Measurements from ENCODE around the gene MYL7. TPM values are rescaled to one million over a fixed set of nuclear protein-coding genes. Genes with fewer than 3 reads are reported as not detected.

Gene MYL7
- total and polyA plus RNA-seq, 2 donors (not counting 3 experiments of a cell fraction or from before 2014, with no cell fraction given) = not detected

DNA sequence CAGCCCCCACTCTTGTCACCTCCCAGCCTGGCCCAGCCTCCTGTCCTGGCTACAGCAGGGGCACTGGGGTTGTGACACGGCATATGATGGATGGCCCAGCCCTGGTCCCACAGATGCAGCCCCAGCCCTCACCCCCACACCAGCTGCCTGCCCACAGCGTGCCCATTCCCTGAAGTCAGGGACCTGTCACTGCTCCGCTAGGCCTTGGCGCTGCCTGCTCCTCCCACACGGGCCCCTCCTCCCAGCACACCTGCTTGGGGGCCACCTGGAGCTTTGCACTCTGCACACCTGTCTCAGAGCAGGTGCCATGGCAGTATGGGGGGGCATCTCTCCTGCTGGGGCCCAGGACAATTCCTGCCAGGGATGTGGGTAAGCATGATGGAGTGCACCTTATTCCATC, 44.6 kb upstream of the MYL7 start:
- no peaks in the 10 kb centered on the region for H3K36me3 ChIP-seq (ENCODE audit: control insufficient read depth in 2 of 2, extremely low read depth in 1 of 2, insufficient read depth in 2 of 2, low read length in 2 of 2)
- FAIRE-seq (no peak), DNase-seq (ENCODE audit: low read depth, low spot score) (no peak)
- H3K4me3 ChIP-seq (replicated peaks in 1 of 3; ENCODE audit: insufficient read depth in 1 of 3, low read depth in 1 of 3, low read length in 3 of 3) = no peak overlapping the region
- H3K79me2 ChIP-seq (ENCODE audit: control insufficient read depth, insufficient read depth, low read length) = no peaks in the 10 kb centered on the region
- dilution Hi-C loops (cut with MboI; ENCODE audit: extremely low pct_ligation_motif_present, low sequenced_read_pairs) = no loop called here
- BruUV-seq (replicated peaks) = no TSS peak
- H3K9me3 ChIP-seq (replicated peaks; ENCODE audit: control insufficient read depth, insufficient read depth, low read length) = no peaks in the 10 kb centered on the region
- CTCF ChIA-PET = interaction anchor here (0.9 kb wide), 1 partner anchor 11 kb away, joined by 3 read pairs; no protein-coding TSS in a partner anchor
- H3K4me2 ChIP-seq (ENCODE audit: insufficient read depth, low read length) = no peak overlapping the region
- H3K27me3 ChIP-seq (ENCODE audit: control insufficient read depth in 2 of 2, insufficient read depth in 2 of 2, low read length in 2 of 2) = peaks cover 5 to 14% of the 10 kb centered on the region in 2 experiments
- no peak overlapping the region for H3K9ac ChIP-seq (replicated peaks; ENCODE audit: extremely low read depth, insufficient read depth, low read length)
- TF ChIP-seq GATA2 (IDR thresholded peaks at IDR 0.05; ENCODE audit: insufficient read depth, insufficient read length, low read depth, low read length) (no peak), POLR2AphosphoS5 (IDR thresholded peaks at IDR 0.05; ENCODE audit: insufficient read depth, low read depth, low read length) (no peak), FOS (IDR thresholded peaks at IDR 0.05; ENCODE audit: borderline replicate concordance, insufficient read depth, low read length) (no peak), POLR2A (IDR thresholded peaks at IDR 0.05; ENCODE audit: low read depth, low read length) (no peak), MYC (IDR thresholded peaks at IDR 0.05; ENCODE audit: low read depth, low read length) (no peak), JUN (IDR thresholded peaks at IDR 0.05; ENCODE audit: borderline replicate concordance, insufficient read depth, insufficient read length, low read depth) (no peak), EZH2 (IDR thresholded peaks at IDR 0.05; ENCODE audit: borderline replicate concordance, low read depth, low read length, severe bottlenecking) (no peak)
- TF ChIP-seq, protein P1, sequence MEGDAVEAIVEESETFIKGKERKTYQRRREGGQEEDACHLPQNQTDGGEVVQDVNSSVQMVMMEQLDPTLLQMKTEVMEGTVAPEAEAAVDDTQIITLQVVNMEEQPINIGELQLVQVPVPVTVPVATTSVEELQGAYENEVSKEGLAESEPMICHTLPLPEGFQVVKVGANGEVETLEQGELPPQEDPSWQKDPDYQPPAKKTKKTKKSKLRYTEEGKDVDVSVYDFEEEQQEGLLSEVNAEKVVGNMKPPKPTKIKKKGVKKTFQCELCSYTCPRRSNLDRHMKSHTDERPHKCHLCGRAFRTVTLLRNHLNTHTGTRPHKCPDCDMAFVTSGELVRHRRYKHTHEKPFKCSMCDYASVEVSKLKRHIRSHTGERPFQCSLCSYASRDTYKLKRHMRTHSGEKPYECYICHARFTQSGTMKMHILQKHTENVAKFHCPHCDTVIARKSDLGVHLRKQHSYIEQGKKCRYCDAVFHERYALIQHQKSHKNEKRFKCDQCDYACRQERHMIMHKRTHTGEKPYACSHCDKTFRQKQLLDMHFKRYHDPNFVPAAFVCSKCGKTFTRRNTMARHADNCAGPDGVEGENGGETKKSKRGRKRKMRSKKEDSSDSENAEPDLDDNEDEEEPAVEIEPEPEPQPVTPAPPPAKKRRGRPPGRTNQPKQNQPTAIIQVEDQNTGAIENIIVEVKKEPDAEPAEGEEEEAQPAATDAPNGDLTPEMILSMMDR (IDR thresholded peaks at IDR 0.05; ENCODE audit: extremely low read depth in 1 of 2, insufficient read depth in 1 of 2, low read depth in 1 of 2, low read length in 2 of 2) = no peak
- TF ChIP-seq, protein P2, sequence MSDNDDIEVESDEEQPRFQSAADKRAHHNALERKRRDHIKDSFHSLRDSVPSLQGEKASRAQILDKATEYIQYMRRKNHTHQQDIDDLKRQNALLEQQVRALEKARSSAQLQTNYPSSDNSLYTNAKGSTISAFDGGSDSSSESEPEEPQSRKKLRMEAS (IDR thresholded peaks at IDR 0.05; ENCODE audit: insufficient read depth, insufficient read length) = no peak
- no peaks in the 10 kb centered on the region for H4K20me1 ChIP-seq (replicated peaks; ENCODE audit: control insufficient read depth, extremely low read depth, insufficient read depth, low read length)
- no peak overlapping the region for H2AFZ ChIP-seq (ENCODE audit: low read depth, low read length)
- intact Hi-C loops (cut with micrococcal nuclease) = no loop called here
- POLR2A ChIA-PET = no interaction called here
- no peak overlapping the region for H3K27ac ChIP-seq (ENCODE audit: insufficient read depth, low read depth, low read length)
- no peaks in the 10 kb centered on the region for H3K9me1 ChIP-seq (replicated peaks; ENCODE audit: control insufficient read depth, extremely low read depth, insufficient read depth, low read length)
- peaks cover 5% of the 10 kb centered on the region for H3K4me1 ChIP-seq (ENCODE audit: control insufficient read depth, extremely low read depth, insufficient read depth, low read length)

Data from endothelial cell of umbilical vein (primary cell).